ENCODE measurements around the gene LRRC66. TPM values are rescaled to one million over a fixed set of nuclear protein-coding genes. Genes with fewer than 3 reads are reported as not detected.

Gene LRRC66
- total and polyA plus RNA-seq, 9 of the 15 experiments (the other 6 are each of a cell fraction or from before 2014, with no cell fraction given) = not detected

DNA sequence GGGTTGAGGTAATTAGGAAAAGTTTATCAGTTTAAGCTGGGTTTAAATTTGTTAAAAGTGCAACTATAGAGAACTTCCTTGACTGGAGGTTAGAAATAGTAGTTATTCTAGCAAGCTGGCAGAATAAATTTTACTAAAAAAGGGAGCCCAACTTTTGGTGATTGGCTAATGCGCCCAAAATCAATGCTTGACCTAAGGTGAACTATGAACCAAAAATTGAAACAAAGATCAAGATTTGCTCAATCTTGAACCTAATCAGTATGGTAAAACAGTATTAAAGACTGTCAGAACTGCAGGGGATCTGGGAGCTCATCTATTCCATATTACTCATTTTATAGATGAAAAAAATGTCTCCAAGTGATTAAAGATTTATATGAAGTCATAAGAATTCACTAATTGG, 24.9 kb upstream of the LRRC66 start:
- POLR2A ChIA-PET = no interaction called here
- no peaks in the 10 kb centered on the region for H3K4me1 ChIP-seq (replicated peaks in 1 of 2; ENCODE audit: control insufficient read depth in 2 of 2, insufficient read depth in 2 of 2, low read length in 2 of 2)
- H3K36me3 ChIP-seq (ENCODE audit: control insufficient read depth, insufficient read depth, low read length) = no peaks in the 10 kb centered on the region
- no peaks in the 10 kb centered on the region for H3K9me1 ChIP-seq (ENCODE audit: control insufficient read depth, insufficient read depth, low read length)
- no peaks in the 10 kb centered on the region for H3K79me2 ChIP-seq (ENCODE audit: control insufficient read depth, insufficient read depth, low read length)
- no peak overlapping the region for H3K4me3 ChIP-seq
- no peaks in the 10 kb centered on the region for H3K27me3 ChIP-seq (ENCODE audit: control insufficient read depth in 2 of 2, insufficient read depth in 2 of 2, low read length in 2 of 2)
- BruUV-seq (replicated peaks) = no TSS peak
- no peak overlapping the region for H3K4me2 ChIP-seq (ENCODE audit: insufficient read depth, low read length)
- H3K27ac ChIP-seq (ENCODE audit: extremely low read depth, low read depth, low read length) = no peak overlapping the region
- H2AFZ ChIP-seq (ENCODE audit: low read depth, low read length) = no peak overlapping the region
- H3K9me3 ChIP-seq (replicated peaks; ENCODE audit: control insufficient read depth, insufficient read depth, low read depth, low read length) = no peaks in the 10 kb centered on the region
- DNase-seq (ENCODE audit: extremely low read depth in 1 of 4, low spot score in 3 of 4) = no peak
- ATAC-seq = no peak
- CTCF ChIA-PET (ENCODE audit: low intra/inter-chr PET ratio) = no interaction called here
- in situ Hi-C loops (cut with MboI) (no loop called here), intact Hi-C loops (cut with micrococcal nuclease) (no loop called here)
- H3K9ac ChIP-seq (ENCODE audit: insufficient read depth in 1 of 2, low read depth in 2 of 2, low read length in 2 of 2) = no peak overlapping the region
- WGBS (ENCODE audit: insufficient coverage, low coverage, missing lambda C conversion rate) = 0% methylated on average over 1 of the region's 1 CpG
- no peaks in the 10 kb centered on the region for H4K20me1 ChIP-seq (replicated peaks; ENCODE audit: control insufficient read depth, insufficient read depth, low read length)
- FAIRE-seq = no peak
- TF ChIP-seq POLR2H (tag; IDR thresholded peaks at IDR 0.05; ENCODE audit: low read depth) (no peak), CBX2 (IDR thresholded peaks at IDR 0.05; ENCODE audit: insufficient read depth, low read length, poor library complexity, severe bottlenecking) (no peak), MIER1 (IDR thresholded peaks at IDR 0.05; ENCODE audit: low read depth) (no peak), ZNF282 (CRISPR knock-in tag; IDR thresholded peaks at IDR 0.05) (no peak), HNRNPLL (IDR thresholded peaks at IDR 0.05; ENCODE audit: low read depth, low read length, poor library complexity, severe bottlenecking) (no peak), MEIS2 (IDR thresholded peaks at IDR 0.05; ENCODE audit: partially characterized antibody) (no peak), SMARCE1 (IDR thresholded peaks at IDR 0.05) (no peak), EZH2 (IDR thresholded peaks at IDR 0.05; ENCODE audit: borderline replicate concordance, low read depth, low read length) (no peak), HNRNPH1 (optimal IDR thresholded peaks at IDR 0.05; ENCODE audit: low read depth, low read length) (no peak), NFIC (IDR thresholded peaks at IDR 0.05) (no peak), ESRRA (IDR thresholded peaks at IDR 0.05; ENCODE audit: borderline replicate concordance, low read depth) (no peak)
- TF ChIP-seq, protein P1, sequence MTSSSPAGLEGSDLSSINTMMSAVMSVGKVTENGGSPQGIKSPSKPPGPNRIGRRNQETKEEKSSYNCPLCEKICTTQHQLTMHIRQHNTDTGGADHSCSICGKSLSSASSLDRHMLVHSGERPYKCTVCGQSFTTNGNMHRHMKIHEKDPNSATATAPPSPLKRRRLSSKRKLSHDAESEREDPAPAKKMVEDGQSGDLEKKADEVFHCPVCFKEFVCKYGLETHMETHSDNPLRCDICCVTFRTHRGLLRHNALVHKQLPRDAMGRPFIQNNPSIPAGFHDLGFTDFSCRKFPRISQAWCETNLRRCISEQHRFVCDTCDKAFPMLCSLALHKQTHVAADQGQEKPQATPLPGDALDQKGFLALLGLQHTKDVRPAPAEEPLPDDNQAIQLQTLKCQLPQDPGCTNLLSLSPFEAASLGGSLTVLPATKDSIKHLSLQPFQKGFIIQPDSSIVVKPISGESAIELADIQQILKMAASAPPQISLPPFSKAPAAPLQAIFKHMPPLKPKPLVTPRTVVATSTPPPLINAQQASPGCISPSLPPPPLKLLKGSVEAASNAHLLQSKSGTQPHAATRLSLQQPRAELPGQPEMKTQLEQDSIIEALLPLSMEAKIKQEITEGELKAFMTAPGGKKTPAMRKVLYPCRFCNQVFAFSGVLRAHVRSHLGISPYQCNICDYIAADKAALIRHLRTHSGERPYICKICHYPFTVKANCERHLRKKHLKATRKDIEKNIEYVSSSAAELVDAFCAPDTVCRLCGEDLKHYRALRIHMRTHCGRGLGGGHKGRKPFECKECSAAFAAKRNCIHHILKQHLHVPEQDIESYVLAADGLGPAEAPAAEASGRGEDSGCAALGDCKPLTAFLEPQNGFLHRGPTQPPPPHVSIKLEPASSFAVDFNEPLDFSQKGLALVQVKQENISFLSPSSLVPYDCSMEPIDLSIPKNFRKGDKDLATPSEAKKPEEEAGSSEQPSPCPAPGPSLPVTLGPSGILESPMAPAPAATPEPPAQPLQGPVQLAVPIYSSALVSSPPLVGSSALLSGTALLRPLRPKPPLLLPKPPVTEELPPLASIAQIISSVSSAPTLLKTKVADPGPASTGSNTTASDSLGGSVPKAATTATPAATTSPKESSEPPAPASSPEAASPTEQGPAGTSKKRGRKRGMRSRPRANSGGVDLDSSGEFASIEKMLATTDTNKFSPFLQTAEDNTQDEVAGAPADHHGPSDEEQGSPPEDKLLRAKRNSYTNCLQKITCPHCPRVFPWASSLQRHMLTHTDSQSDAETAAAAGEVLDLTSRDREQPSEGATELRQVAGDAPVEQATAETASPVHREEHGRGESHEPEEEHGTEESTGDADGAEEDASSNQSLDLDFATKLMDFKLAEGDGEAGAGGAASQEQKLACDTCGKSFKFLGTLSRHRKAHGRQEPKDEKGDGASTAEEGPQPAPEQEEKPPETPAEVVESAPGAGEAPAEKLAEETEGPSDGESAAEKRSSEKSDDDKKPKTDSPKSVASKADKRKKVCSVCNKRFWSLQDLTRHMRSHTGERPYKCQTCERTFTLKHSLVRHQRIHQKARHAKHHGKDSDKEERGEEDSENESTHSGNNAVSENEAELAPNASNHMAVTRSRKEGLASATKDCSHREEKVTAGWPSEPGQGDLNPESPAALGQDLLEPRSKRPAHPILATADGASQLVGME (CRISPR knock-in tag; IDR thresholded peaks at IDR 0.05) = no peak
- TF ChIP-seq, protein P2, sequence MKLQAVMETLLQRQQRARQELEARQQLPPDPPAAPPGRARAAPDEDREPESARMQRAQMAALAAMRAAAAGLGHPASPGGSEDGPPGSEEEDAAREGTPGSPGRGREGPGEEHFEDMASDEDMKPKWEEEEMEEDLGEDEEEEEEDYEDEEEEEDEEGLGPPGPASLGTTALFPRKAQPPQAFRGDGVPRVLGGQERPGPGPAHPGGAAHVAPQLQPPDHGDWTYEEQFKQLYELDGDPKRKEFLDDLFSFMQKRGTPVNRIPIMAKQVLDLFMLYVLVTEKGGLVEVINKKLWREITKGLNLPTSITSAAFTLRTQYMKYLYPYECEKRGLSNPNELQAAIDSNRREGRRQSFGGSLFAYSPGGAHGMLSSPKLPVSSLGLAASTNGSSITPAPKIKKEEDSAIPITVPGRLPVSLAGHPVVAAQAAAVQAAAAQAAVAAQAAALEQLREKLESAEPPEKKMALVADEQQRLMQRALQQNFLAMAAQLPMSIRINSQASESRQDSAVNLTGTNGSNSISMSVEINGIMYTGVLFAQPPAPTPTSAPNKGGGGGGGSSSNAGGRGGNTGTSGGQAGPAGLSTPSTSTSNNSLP (IDR thresholded peaks at IDR 0.05; ENCODE audit: borderline replicate concordance, low read depth, low read length) = no peak
- TF ChIP-seq, protein P3, sequence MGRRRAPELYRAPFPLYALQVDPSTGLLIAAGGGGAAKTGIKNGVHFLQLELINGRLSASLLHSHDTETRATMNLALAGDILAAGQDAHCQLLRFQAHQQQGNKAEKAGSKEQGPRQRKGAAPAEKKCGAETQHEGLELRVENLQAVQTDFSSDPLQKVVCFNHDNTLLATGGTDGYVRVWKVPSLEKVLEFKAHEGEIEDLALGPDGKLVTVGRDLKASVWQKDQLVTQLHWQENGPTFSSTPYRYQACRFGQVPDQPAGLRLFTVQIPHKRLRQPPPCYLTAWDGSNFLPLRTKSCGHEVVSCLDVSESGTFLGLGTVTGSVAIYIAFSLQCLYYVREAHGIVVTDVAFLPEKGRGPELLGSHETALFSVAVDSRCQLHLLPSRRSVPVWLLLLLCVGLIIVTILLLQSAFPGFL (CRISPR knock-in tag; IDR thresholded peaks at IDR 0.05) = no peak
